ENCODE data around the gene TMEM178B.

Gene TMEM178B

GRCh38 chr7:141370650-141371049, 296.8 kb downstream of the TMEM178B start (continued):
- TF ChIP-seq PRDM2 (tag by site-specific recombination; IDR thresholded peaks at IDR 0.05; ENCODE audit: borderline replicate concordance) = no peak
- TF ChIP-seq SETDB1 (IDR thresholded peaks at IDR 0.05; ENCODE audit: insufficient read length, low read length) = no peak
- TF ChIP-seq YY1 (tag by site-specific recombination; IDR thresholded peaks at IDR 0.05) = no peak
- no peak for TF ChIP-seq ZNF221 (tag by site-specific recombination; IDR thresholded peaks at IDR 0.05; ENCODE audit: borderline replicate concordance)
- no peak for TF ChIP-seq ZNF670 (tag by site-specific recombination; IDR thresholded peaks at IDR 0.05; ENCODE audit: low read depth)
- no peak for TF ChIP-seq PBX3 (CRISPR knock-in tag; IDR thresholded peaks at IDR 0.05)
- TF ChIP-seq ZNF677 (tag by site-specific recombination; IDR thresholded peaks at IDR 0.05) = no peak
- TF ChIP-seq ZNF76 (tag by site-specific recombination; IDR thresholded peaks at IDR 0.05; ENCODE audit: borderline replicate concordance, low read depth) = no peak
- no peak for TF ChIP-seq BCL11A (tag by site-specific recombination; IDR thresholded peaks at IDR 0.05; ENCODE audit: low read depth)
- TF ChIP-seq ZNF146 (tag by site-specific recombination; IDR thresholded peaks at IDR 0.05) = no peak
- TF ChIP-seq ZNF704 (tag by site-specific recombination; IDR thresholded peaks at IDR 0.05) = no peak
- TF ChIP-seq CTCF (tag by site-specific recombination; IDR thresholded peaks at IDR 0.05) = no peak
- no peak for TF ChIP-seq ZBTB8A (tag by site-specific recombination; IDR thresholded peaks at IDR 0.05)
- TF ChIP-seq, protein P1, sequence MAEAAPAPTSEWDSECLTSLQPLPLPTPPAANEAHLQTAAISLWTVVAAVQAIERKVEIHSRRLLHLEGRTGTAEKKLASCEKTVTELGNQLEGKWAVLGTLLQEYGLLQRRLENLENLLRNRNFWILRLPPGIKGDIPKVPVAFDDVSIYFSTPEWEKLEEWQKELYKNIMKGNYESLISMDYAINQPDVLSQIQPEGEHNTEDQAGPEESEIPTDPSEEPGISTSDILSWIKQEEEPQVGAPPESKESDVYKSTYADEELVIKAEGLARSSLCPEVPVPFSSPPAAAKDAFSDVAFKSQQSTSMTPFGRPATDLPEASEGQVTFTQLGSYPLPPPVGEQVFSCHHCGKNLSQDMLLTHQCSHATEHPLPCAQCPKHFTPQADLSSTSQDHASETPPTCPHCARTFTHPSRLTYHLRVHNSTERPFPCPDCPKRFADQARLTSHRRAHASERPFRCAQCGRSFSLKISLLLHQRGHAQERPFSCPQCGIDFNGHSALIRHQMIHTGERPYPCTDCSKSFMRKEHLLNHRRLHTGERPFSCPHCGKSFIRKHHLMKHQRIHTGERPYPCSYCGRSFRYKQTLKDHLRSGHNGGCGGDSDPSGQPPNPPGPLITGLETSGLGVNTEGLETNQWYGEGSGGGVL (tag by site-specific recombination; IDR thresholded peaks at IDR 0.05) = no peak

- Histone ChIP-seq H3K9me3 (ENCODE audit: control insufficient read depth, insufficient read depth, low read depth, low read length) (no peaks in the 10 kb centered on the region), H3K36me3 (ENCODE audit: control insufficient read depth in 2 of 2, insufficient read depth in 1 of 2, low read length in 2 of 2) (no peaks in the 10 kb centered on the region), H3K4me3 (ENCODE audit: low read depth, low read length) (no peak overlapping the region), H3K4me1 (ENCODE audit: control insufficient read depth, insufficient read depth, low read length) (no peaks in the 10 kb centered on the region), H3K27ac (ENCODE audit: extremely low read depth, low read depth, low read length) (no peak overlapping the region)
- CTCF ChIA-PET = no interaction called here
- POLR2A ChIA-PET = no interaction called here
- TF ChIP-seq SETDB1 (IDR thresholded peaks at IDR 0.05; ENCODE audit: insufficient read length, low read length) = no peak
- TF ChIP-seq SALL2 (tag by site-specific recombination; IDR thresholded peaks at IDR 0.05; ENCODE audit: borderline replicate concordance) = no peak
- TF ChIP-seq HOXD13 (CRISPR knock-in tag; IDR thresholded peaks at IDR 0.05; ENCODE audit: borderline replicate concordance) = no peak
- TF ChIP-seq PRDM4 (tag by site-specific recombination; IDR thresholded peaks at IDR 0.05) = no peak
- TF ChIP-seq ZSCAN16 (tag by site-specific recombination; IDR thresholded peaks at IDR 0.05) = no peak
- no peak for TF ChIP-seq ZNF146 (tag by site-specific recombination; IDR thresholded peaks at IDR 0.05)
- TF ChIP-seq SCRT2 (tag by site-specific recombination; IDR thresholded peaks at IDR 0.05) = no peak
- TF ChIP-seq ZNF488 (tag by site-specific recombination; IDR thresholded peaks at IDR 0.05) = no peak
- no peak for TF ChIP-seq ZNF391 (tag by site-specific recombination; IDR thresholded peaks at IDR 0.05; ENCODE audit: borderline replicate concordance, low read depth)
Measured at GRCh38 chr7:141374425-141374824, 300.6 kb downstream of the TMEM178B start.
